ENCODE measurements around the gene AWAT2.

- TF ChIP-seq CTCF (IDR thresholded peaks at IDR 0.05; ENCODE audit: low read depth, low read length) = no peak
- TF ChIP-seq EZH2phosphoT487 (IDR thresholded peaks at IDR 0.05; ENCODE audit: low read depth) = no peak
Observed at GRCh38 chrX:70044541-70045245, 5.0 kb downstream of the AWAT2 start.

Data from OCI-LY3 (cell line).